Measurements from ENCODE around the gene KXD1.

KXD1 gene

DNA sequence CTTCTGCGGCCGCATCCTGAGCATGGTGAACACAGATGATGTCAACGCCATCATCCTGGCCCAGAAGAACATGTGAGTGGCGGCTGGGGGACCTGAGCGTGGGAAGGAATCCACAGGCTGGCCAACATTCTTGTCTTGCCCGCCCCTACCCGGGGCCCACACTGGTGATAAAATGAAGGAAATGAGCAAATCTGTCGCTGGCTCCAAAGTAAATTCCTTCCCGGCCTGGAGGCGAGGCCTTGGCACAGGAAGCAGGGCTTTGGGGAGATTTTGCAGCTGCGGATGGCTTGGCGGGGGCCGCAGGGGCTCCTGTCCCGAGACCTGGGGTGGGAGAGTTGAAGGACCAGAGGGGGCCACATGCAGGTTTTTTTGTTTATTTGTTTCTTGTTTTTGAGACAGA lies 4.4 kb downstream of the KXD1 start:
- H3K4me3 ChIP-seq (ENCODE audit: low read depth, low read length), result no peak overlapping the region
- TF ChIP-seq, protein P1, sequence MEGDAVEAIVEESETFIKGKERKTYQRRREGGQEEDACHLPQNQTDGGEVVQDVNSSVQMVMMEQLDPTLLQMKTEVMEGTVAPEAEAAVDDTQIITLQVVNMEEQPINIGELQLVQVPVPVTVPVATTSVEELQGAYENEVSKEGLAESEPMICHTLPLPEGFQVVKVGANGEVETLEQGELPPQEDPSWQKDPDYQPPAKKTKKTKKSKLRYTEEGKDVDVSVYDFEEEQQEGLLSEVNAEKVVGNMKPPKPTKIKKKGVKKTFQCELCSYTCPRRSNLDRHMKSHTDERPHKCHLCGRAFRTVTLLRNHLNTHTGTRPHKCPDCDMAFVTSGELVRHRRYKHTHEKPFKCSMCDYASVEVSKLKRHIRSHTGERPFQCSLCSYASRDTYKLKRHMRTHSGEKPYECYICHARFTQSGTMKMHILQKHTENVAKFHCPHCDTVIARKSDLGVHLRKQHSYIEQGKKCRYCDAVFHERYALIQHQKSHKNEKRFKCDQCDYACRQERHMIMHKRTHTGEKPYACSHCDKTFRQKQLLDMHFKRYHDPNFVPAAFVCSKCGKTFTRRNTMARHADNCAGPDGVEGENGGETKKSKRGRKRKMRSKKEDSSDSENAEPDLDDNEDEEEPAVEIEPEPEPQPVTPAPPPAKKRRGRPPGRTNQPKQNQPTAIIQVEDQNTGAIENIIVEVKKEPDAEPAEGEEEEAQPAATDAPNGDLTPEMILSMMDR (conservative IDR thresholded peaks at IDR 0.05; ENCODE audit: low read depth, low read length), result no peak
- DNase-seq (ENCODE audit: low read depth), result no peak

DNA sequence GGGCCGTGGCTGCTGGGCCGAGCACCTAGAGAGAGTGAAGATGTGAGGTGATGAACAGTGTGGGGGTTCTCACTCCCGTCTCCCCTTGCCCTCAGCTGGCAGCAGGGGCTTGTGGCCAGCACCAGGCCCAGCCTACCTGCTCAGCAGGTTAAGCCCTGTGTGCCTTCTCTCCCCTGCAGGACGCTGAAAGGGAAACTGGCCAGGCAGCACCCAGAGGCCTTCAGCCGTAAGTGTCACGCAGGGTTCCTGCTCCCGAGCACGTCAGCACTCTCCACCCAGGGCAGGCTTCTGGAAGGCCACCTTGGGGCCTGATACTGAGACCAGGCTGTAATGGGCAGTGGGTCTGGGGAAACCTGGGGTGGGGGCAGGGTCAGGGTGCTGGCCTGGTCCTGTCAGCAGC lies 9.3 kb downstream of the KXD1 start:
- DNase-seq (ENCODE audit: low read depth), result no peak
- H3K4me3 ChIP-seq (ENCODE audit: low read depth, low read length), result no peak overlapping the region
- TF ChIP-seq, protein P1 (conservative IDR thresholded peaks at IDR 0.05; ENCODE audit: low read depth, low read length), result no peak

DNA sequence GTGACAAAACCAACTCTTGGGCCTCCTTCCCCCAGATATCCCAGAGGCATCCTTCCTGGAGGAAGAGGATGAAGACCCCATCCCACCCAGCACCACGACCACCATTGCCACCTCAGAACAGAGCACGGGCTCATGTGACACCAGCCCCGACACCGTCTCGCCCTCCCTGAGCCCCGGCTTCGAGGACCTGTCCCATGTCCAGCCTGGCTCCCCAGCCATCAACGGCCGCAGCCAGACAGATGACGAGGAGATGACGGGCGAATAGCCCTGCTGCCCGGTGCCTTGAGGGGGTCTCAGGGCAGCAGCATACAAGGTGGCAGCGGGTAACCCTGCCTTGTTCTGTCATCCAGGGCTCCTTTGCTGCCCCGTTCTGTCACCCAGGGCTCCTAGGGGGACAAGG lies 10.7 kb downstream of the KXD1 start:
- H3K4me3 ChIP-seq (ENCODE audit: low read depth, low read length), result no peak overlapping the region
- TF ChIP-seq, protein P1 (conservative IDR thresholded peaks at IDR 0.05; ENCODE audit: low read depth, low read length), result no peak
- DNase-seq (ENCODE audit: low read depth), result no peak

DNA sequence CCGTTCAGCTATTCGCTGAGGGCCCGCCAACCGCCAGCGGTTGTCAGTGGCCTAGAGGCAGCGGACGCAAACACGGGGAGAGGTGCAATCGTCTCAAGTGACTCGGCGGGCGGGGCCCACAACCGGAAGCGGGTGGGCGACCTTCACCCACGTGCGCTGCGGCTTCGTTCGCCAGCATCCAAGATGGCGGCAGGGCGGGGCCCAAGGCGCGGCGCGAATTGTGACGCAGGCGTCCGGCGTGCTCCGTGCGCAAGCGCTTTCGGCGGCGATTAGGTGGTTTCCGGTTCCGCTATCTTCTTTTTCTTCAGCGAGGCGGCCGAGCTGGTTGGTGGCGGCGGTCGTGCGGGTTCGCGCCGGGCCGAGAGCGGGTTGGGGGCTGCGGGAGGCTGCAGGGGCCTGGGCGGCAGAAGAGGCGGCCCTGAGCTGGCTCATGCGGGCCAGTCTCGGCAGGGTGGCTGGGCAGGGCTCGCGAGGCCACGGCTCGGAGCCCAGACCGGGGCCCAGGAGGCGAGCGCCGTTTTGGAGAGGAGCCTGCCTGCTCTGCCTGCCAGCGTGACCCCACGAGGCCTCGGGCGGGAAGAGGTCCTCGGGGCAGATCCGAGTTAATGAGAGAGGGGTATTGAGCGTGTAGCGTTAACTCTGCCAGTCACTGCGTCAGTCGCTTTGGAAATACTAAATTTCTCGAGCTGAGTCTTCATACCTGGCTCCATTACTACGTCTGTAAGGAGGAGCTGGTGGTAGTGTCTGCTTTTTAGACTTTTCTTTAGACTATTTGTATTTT lies 14.1 kb downstream of the KXD1 start, which contains the start of gene UBA52:
TSS of gene UBA52 (plus strand) at position 294 of the 781 bp plus-strand sequence. CDS start 1,444 bp downstream, outside the sequence.
- peak; percentile 98 for DNase-seq (ENCODE audit: low read depth)
- peak within 1 kb of the TSS; percentile 96 for H3K4me3 ChIP-seq (ENCODE audit: low read depth, low read length)
- TF ChIP-seq, protein P1 (conservative IDR thresholded peaks at IDR 0.05; ENCODE audit: low read depth, low read length), result no peak

DNA sequence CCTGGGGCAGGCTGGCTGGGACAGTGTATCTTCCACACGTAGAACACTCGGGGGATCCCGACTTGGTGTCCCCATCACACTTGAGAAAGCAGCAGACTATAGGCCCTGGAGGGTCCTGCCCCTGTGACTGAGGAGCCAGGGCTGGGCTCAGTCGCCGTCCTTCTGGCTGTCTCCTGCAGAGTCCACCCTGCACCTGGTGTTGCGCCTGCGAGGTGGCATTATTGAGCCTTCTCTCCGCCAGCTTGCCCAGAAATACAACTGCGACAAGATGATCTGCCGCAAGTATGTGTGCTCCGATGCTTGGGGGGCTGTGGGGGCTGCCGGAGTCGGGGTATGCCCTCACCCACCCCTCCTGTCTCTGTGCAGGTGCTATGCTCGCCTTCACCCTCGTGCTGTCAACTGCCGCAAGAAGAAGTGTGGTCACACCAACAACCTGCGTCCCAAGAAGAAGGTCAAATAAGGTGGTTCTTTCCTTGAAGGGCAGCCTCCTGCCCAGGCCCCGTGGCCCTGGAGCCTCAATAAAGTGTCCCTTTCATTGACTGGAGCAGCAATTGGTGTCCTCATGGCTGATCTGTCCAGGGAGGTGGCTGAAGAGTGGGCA lies 17.1 kb downstream of the KXD1 start:
- DNase-seq (ENCODE audit: low read depth), result no peak
- TF ChIP-seq, protein P1 (conservative IDR thresholded peaks at IDR 0.05; ENCODE audit: low read depth, low read length), result no peak

DNA sequence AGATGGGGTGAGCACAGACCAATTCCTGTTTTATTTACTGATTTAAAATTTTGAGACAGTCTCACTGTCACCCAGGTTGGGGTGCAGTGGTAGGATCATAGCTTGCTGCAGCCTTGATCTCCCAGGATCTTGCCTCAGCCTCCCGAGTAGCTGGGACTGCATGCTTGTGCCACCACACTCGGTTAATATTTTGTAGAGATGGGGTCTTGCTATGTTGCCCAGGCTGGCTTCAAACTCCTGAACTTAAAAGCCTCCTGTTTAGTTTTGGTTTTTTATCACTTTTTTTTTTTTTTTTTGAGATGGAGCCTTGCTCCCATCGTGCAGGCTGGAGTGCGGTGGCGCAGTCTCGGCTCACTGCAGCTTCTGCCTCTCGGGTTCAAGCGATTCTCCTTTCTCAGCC lies 18.7 kb downstream of the KXD1 start:
- no peak for DNase-seq (ENCODE audit: low read depth)
- H3K4me3 ChIP-seq (ENCODE audit: low read depth, low read length), result no peak overlapping the region
- TF ChIP-seq, protein P1 (conservative IDR thresholded peaks at IDR 0.05; ENCODE audit: low read depth, low read length), result no peak

More for the DNA sequence above, 17.1 kb downstream of the KXD1 start:
- no peak overlapping the region for H3K4me3 ChIP-seq (ENCODE audit: low read depth, low read length)
